Cardiac muscle cell (in vitro differentiated cells and primary cell): ENCODE measurements around the gene TLCD1. TPM values are rescaled to one million over a fixed set of nuclear protein-coding genes. Genes with fewer than 3 reads are reported as not detected.

Experiments
- DNase-seq, 2 donors: peaks; one replicate each; pipeline versions ENCODE4 v3.0.0 to v3.0.0-alpha.2; 2010 to 2017; ENCODE audit warnings: low read depth in 1 of 2, low spot score in 1 of 2
- H3K27ac ChIP-seq: fragments of 200-600 bp; sonication (generic); 2 replicates; pipeline ENCODE4 v1.5.1; 2016
- H3K27me3 ChIP-seq: fragments of 200-600 bp; sonication (generic); 2 replicates; pipeline ENCODE4 v1.6.0; 2016; ENCODE audit warnings: control low read depth
- H3K36me3 ChIP-seq: fragments of 200-600 bp; sonication (generic); 2 replicates; pipeline ENCODE4 v1.5.1; 2016; ENCODE audit warnings: control low read depth
- H3K4me1 ChIP-seq: fragments of 200-600 bp; sonication (generic); 2 replicates; pipeline ENCODE4 v1.8.1; 2017; ENCODE audit warnings: low read depth, mild to moderate bottlenecking, mixed run types
- H3K4me3 ChIP-seq: fragments of 200-600 bp; sonication (generic); 2 replicates; pipeline ENCODE4 v1.5.1; 2016; ENCODE audit warnings: mild to moderate bottlenecking
- H3K9me3 ChIP-seq: fragments of 200-600 bp; sonication (generic); 2 replicates; pipeline ENCODE4 v1.5.1; 2017; ENCODE audit warnings: low read depth, mild to moderate bottlenecking, control low read depth
- CTCF ChIP-seq: IDR thresholded peaks from 2 replicates; pipeline ENCODE4 v1.5.1; 2012; ENCODE audit warnings: low read depth, mild to moderate bottlenecking, low read length
- polyA plus RNA-seq: library from polyadenylated mRNA; unstranded; fragments of >200 nt; fragmentation: Nextera tagmentation; extraction: Ambion mirVana; gene quantifications from 2 replicates; pipeline ENCODE4 v1.2.1, GENCODE V29; 2016
- total RNA-seq: library from RNA; depleted of rRNA; stranded (reverse); fragments of >200 nt; gene quantifications from 2 replicates; pipeline ENCODE4 v1.2.3, GENCODE V29; 2016

TLCD1 gene
- total and polyA plus RNA-seq, 2 experiments from 2014 or later: 3.0 to 15.4 TPM

- no peaks in the 10 kb centered on the region for H3K9me3 ChIP-seq
- TF ChIP-seq CTCF: no peak
- peaks cover 15% of the 10 kb centered on the region for H3K4me1 ChIP-seq
- H3K27me3 ChIP-seq: no peaks in the 10 kb centered on the region
- no peak overlapping the region for H3K4me3 ChIP-seq
- H3K36me3 ChIP-seq: no peaks in the 10 kb centered on the region
- H3K27ac ChIP-seq: no peak overlapping the region
- DNase-seq: no peak
Observed at GRCh38 chr17:28741358-28742349, 15.6 kb upstream of the TLCD1 start.

- TF ChIP-seq CTCF: no peak
- no peaks in the 10 kb centered on the region for H3K9me3 ChIP-seq
- H3K36me3 ChIP-seq: no peaks in the 10 kb centered on the region
- no peak overlapping the region for H3K27ac ChIP-seq
- DNase-seq: no peak
- no peak overlapping the region for H3K4me3 ChIP-seq
- H3K4me1 ChIP-seq: peaks cover 5% of the 10 kb centered on the region
- H3K27me3 ChIP-seq: no peaks in the 10 kb centered on the region
Observed at GRCh38 chr17:28740406-28741357, 14.6 kb upstream of the TLCD1 start.

- H3K27me3 ChIP-seq: no peaks in the 10 kb centered on the region
- no peak for DNase-seq
- H3K4me3 ChIP-seq: no peak overlapping the region
- H3K9me3 ChIP-seq: no peaks in the 10 kb centered on the region
- H3K27ac ChIP-seq: no peak overlapping the region
- TF ChIP-seq CTCF: no peak
- no peaks in the 10 kb centered on the region for H3K4me1 ChIP-seq
- no peaks in the 10 kb centered on the region for H3K36me3 ChIP-seq
Observed at GRCh38 chr17:28738680-28739384, 12.8 kb upstream of the TLCD1 start.

GRCh38 chr17:28737770-28738679 is 12.0 kb upstream of the TLCD1 start:
- no peak for DNase-seq
- H3K27me3 ChIP-seq: no peaks in the 10 kb centered on the region
- no peaks in the 10 kb centered on the region for H3K36me3 ChIP-seq
- H3K4me3 ChIP-seq: no peak overlapping the region
- no peaks in the 10 kb centered on the region for H3K4me1 ChIP-seq
- no peaks in the 10 kb centered on the region for H3K9me3 ChIP-seq
- TF ChIP-seq CTCF: no peak
- H3K27ac ChIP-seq: no peak overlapping the region
